HFF-Myc (cell line): Measurements from ENCODE around the gene SUPT5H.

Source experiments
- DNase-seq: peaks from one replicate; pipeline ENCODE4 v3.0.0-alpha.2; 2011; ENCODE audit warnings: low read depth; ENCODE audit errors: extremely low read depth
- H3K4me3 ChIP-seq: replicated peaks from 2 replicates; pipeline ENCODE4 v1.5.1; 2011; ENCODE audit warnings: low read depth, mild to moderate bottlenecking, control low read depth, low read length
- TF ChIP-seq, protein P1 (sequence below): IDR thresholded peaks from 2 replicates; pipeline ENCODE4 v1.5.1; 2012; ENCODE audit warnings: mild to moderate bottlenecking, low read depth, low read length, control low read depth; ENCODE audit errors: missing control alignments

SUPT5H gene

DNA sequence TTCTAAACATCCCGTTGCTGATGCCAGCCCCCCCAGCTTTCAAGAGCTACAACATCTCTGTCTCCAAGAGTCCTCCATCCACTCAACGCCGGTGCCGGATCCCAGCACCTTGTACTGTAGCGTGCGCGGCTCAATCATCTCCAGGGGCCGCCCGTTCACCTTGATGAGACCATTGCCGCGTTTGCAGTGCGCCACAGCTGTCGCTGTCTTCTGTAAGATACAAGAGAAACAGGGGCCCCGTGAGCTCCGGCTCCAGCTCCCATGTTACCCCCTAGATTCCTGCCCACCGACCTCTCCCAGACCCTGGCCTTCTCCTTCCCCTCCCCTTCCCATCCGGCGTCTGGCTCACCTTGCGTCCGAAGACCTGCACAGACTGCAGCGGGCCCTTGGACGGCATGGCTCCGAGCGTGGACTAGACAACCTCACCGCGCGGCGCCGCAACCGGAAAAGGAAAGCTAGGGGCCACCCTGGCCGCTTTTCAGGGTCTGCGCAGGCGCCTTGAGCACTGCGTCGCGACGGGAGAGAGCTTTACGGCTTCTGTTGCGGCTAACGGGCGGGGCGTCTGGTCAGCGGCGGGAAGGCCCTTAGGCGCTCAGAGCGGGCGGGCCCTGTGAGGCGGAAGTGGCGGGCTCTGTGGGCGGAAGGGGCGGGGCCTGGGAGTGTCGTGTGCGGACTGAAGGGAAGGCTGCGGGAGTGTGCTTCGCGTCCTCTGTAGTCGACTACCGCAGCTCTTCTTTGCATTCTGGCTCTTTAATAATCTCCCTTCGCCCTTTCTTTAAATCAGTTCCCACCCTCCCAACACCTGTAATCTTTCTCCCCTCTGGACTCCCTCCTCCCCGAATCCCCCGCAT is 9.7 kb upstream of the SUPT5H start, which contains the start of gene RPS16:
Gene RPS16 (minus strand): TSS at position 451 of the 851 bp plus-strand sequence. CDS start 54 bp downstream, at position 397.
- H3K4me3 ChIP-seq, result peak within 1 kb of the TSS; percentile 94
- DNase-seq, result peak; percentile 85
- TF ChIP-seq, protein P1, sequence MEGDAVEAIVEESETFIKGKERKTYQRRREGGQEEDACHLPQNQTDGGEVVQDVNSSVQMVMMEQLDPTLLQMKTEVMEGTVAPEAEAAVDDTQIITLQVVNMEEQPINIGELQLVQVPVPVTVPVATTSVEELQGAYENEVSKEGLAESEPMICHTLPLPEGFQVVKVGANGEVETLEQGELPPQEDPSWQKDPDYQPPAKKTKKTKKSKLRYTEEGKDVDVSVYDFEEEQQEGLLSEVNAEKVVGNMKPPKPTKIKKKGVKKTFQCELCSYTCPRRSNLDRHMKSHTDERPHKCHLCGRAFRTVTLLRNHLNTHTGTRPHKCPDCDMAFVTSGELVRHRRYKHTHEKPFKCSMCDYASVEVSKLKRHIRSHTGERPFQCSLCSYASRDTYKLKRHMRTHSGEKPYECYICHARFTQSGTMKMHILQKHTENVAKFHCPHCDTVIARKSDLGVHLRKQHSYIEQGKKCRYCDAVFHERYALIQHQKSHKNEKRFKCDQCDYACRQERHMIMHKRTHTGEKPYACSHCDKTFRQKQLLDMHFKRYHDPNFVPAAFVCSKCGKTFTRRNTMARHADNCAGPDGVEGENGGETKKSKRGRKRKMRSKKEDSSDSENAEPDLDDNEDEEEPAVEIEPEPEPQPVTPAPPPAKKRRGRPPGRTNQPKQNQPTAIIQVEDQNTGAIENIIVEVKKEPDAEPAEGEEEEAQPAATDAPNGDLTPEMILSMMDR, result no peak

DNA sequence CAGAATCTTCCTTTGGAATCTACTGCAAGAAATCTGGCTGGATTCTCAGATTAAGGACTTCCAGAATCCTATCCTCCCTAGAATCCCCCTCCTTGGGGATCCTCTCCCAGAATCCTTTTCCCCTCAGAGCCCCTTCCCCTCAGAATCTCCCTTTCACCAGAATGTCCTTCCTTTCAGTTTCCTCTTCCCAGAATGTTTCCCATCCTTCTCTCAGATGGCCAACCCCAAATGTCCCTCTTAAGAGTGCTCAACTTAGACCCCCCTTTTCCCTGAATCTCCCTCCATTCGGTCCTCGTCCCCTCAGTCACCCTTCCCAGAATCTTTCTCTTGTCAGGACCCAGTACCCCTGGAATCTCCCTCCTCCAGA is 9.0 kb upstream of the SUPT5H start:
- no peak for DNase-seq
- TF ChIP-seq, protein P1, result no peak
- peak overlapping the region; percentile 94 for H3K4me3 ChIP-seq

DNA sequence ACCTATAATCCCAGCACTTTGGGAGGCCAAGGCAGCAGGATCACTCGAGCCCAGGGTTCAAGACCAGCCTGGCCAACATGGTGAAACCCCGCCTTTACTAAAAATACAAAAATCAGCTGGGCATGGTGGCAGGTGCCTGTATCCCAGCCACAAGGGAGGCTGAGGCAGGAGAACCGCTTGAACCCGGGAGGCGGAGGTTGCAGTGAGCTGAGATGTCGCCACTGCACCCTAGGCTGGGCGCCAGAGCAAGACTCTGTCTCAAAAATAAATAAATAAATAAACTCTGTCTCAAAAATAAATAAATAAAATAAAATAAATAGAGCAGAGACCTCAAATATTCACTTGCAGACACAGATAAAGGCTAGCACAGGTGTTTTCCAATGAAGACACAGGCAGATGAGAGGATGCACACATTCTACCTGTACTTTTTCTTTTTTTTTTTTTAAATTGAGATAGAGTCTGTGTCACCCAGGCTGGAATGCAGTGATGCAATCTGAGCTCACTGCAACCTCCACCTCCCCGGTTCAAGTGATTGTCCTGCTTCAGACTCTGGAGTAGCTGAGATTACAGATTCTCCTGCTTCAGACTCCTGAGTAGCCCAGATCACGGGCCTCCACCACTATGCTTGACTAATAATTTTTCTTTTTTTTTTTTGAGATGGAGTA is 7.0 kb upstream of the SUPT5H start:
- DNase-seq, result no peak
- TF ChIP-seq, protein P1, result no peak
- H3K4me3 ChIP-seq, result no peak overlapping the region

DNA sequence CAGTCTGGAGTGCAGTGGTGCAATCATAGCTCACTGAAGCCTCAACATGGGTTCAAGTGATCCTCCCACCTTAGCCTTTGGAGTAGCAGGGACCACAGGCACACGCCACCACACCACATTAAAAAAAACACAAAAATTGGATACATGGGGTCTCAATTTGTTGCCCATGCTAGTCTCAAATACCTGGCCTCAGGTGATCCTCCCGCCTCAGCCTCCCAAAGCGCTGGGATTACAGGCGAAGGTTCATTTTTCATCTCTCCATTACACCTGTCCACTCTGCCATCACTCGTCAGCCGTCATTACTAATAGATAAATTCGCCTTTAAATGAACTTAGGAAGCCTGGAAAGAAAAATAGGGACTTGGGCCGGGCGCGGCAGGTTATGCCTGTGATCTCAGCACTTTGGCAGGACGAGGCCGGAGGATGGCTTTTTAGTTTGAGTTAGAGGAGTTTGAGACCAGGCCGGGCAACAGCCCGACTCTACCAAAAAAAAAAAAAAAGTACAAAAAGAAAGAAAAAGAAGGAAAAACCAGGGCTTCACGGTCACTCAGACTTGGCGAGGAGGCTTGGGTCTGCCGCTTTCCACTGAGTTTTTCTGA is 685 bp upstream of the SUPT5H start:
- TF ChIP-seq, protein P1, result no peak
- DNase-seq, result no peak
- peak overlapping the region; percentile 99 for H3K4me3 ChIP-seq

GRCh38 chr19:39446365-39447084 is 1.1 kb downstream of the SUPT5H start:
- TF ChIP-seq, protein P1, result no peak
- no peak for DNase-seq

DNA sequence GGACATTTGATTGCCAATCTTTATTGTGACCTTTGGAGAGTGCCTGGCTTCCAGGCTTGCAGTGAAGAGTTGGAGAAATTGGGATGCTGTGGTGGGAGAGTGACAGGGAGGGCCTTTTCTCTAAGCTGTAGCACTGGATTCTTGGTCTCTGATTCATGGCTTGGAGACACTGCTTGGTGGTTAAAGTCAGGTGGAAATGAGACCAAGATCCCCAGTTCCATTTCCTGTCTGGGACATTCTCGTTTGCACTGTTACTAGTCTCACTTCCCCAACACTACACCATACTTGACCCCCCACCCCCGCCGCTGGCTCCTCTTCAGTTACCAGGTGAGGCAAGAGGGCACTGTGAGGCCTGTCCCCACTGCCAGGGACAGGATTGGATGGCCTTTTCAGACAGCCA is 2.9 kb downstream of the SUPT5H start:
- TF ChIP-seq, protein P1, result no peak
- no peak overlapping the region for H3K4me3 ChIP-seq

More at GRCh38 chr19:39446365-39447084, 1.1 kb downstream of the SUPT5H start:
- peak overlapping the region; percentile 99 for H3K4me3 ChIP-seq

More for the DNA sequence above, 2.9 kb downstream of the SUPT5H start:
- DNase-seq, result no peak
